Tibial artery (tissue), 4 donors: ENCODE results near the gene TMEM269.

ENCODE experiments used
- DNase-seq, 2 donors: peaks; one replicate each; pipeline ENCODE4 v3.0.0-alpha.2; 2019
- H3K27ac ChIP-seq, 2 donors: fragments of 200-600 bp; sonication (generic) in 1 of 2; 1 replicate in 1 of 2; 2 replicates in 1 of 2; pipeline ENCODE4 v1.5.1; 2018 to 2019; ENCODE audit warnings: mild to moderate bottlenecking in 1 of 2
- H3K27me3 ChIP-seq, 2 donors: fragments of 200-600 bp; sonication (generic) in 1 of 2; one replicate each; pipeline versions ENCODE4 v1.5.1 to v1.6.0; 2016 to 2019
- H3K36me3 ChIP-seq, 3 donors: fragments of 200-600 bp; sonication (generic) in 2 of 3; one replicate each; pipeline ENCODE4 v1.5.1; 2016 to 2019; ENCODE audit warnings: mild to moderate bottlenecking in 2 of 3
- H3K4me1 ChIP-seq, 4 donors: fragments of 200-600 bp; sonication (generic) in 2 of 4; 1 replicate in 3 of 4; 2 replicates in 1 of 4; pipeline ENCODE4 v1.5.1; 2016 to 2019
- H3K4me3 ChIP-seq, 2 donors: fragments of 200-600 bp; sonication (generic) in 1 of 2; 1 replicate in 1 of 2; 2 replicates in 1 of 2; pipeline ENCODE4 v1.5.1; 2018 to 2019; ENCODE audit warnings: mild to moderate bottlenecking in 2 of 2
- H3K9me3 ChIP-seq, 3 donors: fragments of 200-600 bp; sonication (generic) in 1 of 3; one replicate each; pipeline ENCODE4 v1.5.1; 2016 to 2019
- intact Hi-C: fragments of 100-400 bp; cut with DNase I; formaldehyde crosslinking; loops from one replicate; pipeline ENCODE4 v1.15.0; 2023; ENCODE audit warnings: low total_unique reads
- TF ChIP-seq, protein P1 (sequence below), 2 experiments: fragments of 200-600 bp in 1 of 2; fragments of 450-650 bp in 1 of 2; IDR thresholded peaks; one replicate each; pipeline ENCODE4 v1.5.1; 2017 to 2019; ENCODE audit warnings: antibody characterized with exemption in 2 of 2, mild to moderate bottlenecking in 1 of 2, moderate library complexity in 1 of 2

Gene TMEM269

GRCh38 chr1:42847111-42847595 lies 62.4 kb downstream of the TMEM269 start:
- no peak for DNase-seq
- Histone ChIP-seq H3K4me1 (peaks cover 0 to 24% (median 13%) of the 10 kb centered on the region in 4 donors), H3K9me3 (peaks cover 0 to 8% (median 0%) of the 10 kb centered on the region in 3 donors), H3K36me3 (peaks cover 26 to 42% (median 26%) of the 10 kb centered on the region in 3 donors), H3K27me3 (no peaks in the 10 kb centered on the region), H3K4me3 (peak overlapping the region; percentile 90 to 91), H3K27ac (peak overlapping the region; percentile 85 to 87)
- TF ChIP-seq, protein P1, sequence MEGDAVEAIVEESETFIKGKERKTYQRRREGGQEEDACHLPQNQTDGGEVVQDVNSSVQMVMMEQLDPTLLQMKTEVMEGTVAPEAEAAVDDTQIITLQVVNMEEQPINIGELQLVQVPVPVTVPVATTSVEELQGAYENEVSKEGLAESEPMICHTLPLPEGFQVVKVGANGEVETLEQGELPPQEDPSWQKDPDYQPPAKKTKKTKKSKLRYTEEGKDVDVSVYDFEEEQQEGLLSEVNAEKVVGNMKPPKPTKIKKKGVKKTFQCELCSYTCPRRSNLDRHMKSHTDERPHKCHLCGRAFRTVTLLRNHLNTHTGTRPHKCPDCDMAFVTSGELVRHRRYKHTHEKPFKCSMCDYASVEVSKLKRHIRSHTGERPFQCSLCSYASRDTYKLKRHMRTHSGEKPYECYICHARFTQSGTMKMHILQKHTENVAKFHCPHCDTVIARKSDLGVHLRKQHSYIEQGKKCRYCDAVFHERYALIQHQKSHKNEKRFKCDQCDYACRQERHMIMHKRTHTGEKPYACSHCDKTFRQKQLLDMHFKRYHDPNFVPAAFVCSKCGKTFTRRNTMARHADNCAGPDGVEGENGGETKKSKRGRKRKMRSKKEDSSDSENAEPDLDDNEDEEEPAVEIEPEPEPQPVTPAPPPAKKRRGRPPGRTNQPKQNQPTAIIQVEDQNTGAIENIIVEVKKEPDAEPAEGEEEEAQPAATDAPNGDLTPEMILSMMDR (IDR thresholded peaks at IDR 0.05) = no peak
- intact Hi-C loops = loop anchor here (10.0 kb wide), 1 partner anchor 162 kb away; the partner anchor contains the start of gene YBX1

DNA sequence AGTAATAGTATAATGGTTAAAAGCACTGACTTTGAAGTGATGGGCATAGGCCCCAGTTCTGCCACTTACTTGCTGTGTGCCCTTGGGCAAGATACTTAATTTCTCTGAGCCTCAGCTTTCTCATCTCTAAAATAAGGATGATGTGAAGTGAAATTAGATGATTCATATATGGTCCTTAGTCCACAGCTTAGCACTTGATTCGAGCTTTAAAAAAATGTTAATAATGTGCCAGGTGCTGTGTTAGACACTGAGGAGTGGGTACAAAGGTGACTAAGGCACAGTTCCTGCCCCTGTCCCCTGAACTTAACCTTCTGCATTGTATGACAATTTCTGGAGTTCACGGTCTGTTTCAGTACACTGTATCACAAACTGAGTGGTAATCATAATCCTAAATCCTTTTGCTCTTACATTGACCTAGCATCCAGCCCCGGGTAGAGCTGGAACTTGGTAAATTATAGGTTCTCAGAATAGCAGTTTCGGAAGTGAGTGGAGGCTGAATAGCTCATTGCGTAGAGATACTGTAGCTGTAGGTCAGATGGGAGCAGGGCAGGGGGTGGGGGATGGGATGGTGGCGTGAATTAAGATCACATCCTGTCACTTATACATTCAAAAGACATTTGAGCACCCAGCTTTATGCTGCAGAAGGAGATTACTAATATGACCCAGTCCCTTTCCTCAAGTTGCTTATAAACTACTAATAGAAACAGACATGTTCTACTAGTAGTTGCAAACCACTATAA lies 63.1 kb downstream of the TMEM269 start:
- H3K36me3 ChIP-seq = peaks cover 22 to 34% (median 28%) of the 10 kb centered on the region in 3 donors
- intact Hi-C loops = loop anchor here (10.0 kb wide), 1 partner anchor 163 kb away; the partner anchor contains the start of gene YBX1
- H3K4me3 ChIP-seq = no peak overlapping the region
- no peak for DNase-seq
- H3K27ac ChIP-seq = no peak overlapping the region
- TF ChIP-seq, protein P1 (IDR thresholded peaks at IDR 0.05) = no peak
- H3K27me3 ChIP-seq = no peaks in the 10 kb centered on the region
- H3K4me1 ChIP-seq = peaks cover 0 to 24% (median 13%) of the 10 kb centered on the region in 4 donors
- peaks cover 0 to 8% (median 0%) of the 10 kb centered on the region in 3 donors for H3K9me3 ChIP-seq

GRCh38 chr1:42848823-42849537 lies 64.2 kb downstream of the TMEM269 start:
- intact Hi-C loops = loop anchor here (10.0 kb wide), 1 partner anchor 164 kb away; the partner anchor contains the start of gene YBX1
- H3K27ac ChIP-seq = no peak overlapping the region
- H3K4me3 ChIP-seq = no peak overlapping the region
- no peak for DNase-seq
- H3K36me3 ChIP-seq = peaks cover 22 to 31% (median 28%) of the 10 kb centered on the region in 3 donors
- TF ChIP-seq, protein P1 (IDR thresholded peaks at IDR 0.05) = no peak
- H3K4me1 ChIP-seq = peaks cover 0 to 24% (median 13%) of the 10 kb centered on the region in 4 donors
- no peaks in the 10 kb centered on the region for H3K27me3 ChIP-seq
- H3K9me3 ChIP-seq = peaks cover 0 to 8% (median 0%) of the 10 kb centered on the region in 3 donors

DNA sequence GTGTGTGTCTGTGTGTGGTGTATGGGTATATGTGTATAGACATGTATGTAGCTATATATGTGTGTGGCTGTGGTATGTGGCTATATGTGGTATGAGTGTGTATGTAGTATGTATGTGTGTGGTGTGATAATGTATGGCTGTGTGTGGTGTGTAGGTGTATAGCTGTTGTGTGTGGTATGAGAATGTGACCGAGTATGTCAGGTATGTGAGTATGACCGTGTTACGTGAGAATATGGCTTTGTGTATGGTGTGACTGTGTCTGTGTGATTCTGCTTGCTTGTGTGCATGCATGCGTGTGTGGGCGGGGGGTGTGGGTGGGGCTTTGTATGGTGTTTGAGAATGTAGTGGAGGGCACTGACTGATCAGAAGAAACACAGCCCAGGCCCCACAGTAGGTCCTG lies 65.2 kb downstream of the TMEM269 start:
- DNase-seq = no peak
- no peak overlapping the region for H3K27ac ChIP-seq
- H3K27me3 ChIP-seq = no peaks in the 10 kb centered on the region
- TF ChIP-seq, protein P1 (IDR thresholded peaks at IDR 0.05) = no peak
- H3K36me3 ChIP-seq = peaks cover 22 to 31% (median 28%) of the 10 kb centered on the region in 3 donors
- peaks cover 0 to 24% (median 13%) of the 10 kb centered on the region in 4 donors for H3K4me1 ChIP-seq
- H3K4me3 ChIP-seq = no peak overlapping the region
- intact Hi-C loops = loop anchor here (10.0 kb wide), 1 partner anchor 165 kb away; the partner anchor contains the start of gene YBX1
- H3K9me3 ChIP-seq = peaks cover 0 to 8% (median 0%) of the 10 kb centered on the region in 3 donors
